ENCODE results near the gene FAM124A. TPM values are rescaled to one million over a fixed set of nuclear protein-coding genes. Genes with fewer than 3 reads are reported as not detected.
"Not testable (repeated sequence)": the region's sequence is repeated elsewhere in the genome, so short reads cannot be mapped to it uniquely, and the experiment has no call there.

FAM124A gene
- total RNA-seq, 4 donors from 2014 or later, result 2.1 to 7.2 (median 5.2) TPM

DNA sequence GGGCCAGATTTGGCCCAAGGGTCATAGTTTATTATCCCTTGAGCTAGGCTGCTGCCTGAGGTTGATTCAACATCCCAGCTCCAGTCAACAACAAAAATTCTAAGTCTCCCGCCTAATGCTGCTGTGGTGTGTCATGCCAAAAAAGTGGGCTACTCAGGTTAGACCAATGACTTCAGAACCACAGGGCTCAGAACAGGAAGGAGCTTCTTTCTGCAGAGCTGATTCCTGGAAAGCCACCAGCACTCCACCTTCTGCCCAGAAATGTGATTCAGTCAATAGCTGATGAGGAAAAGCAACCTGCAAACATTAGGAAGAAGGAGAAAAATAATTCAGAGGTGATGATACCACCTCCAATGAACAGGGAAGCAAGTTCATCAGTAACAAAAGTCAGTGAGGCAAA, 61.2 kb downstream of the FAM124A start:
- no peaks in the 10 kb centered on the region for H3K4me1 ChIP-seq
- intact Hi-C loops (cut with DNase I; ENCODE audit: low total_unique reads), result loop anchor here (10.0 kb wide), 1 partner anchor 59 kb away; the partner anchor contains the start of gene FAM124A
- no peak overlapping the region for H3K27ac ChIP-seq
- DNase-seq, result no peak
- no peaks in the 10 kb centered on the region for H3K36me3 ChIP-seq
- no peaks in the 10 kb centered on the region for H3K9me3 ChIP-seq
- H3K4me3 ChIP-seq, result no peak overlapping the region
- H3K27me3 ChIP-seq, result no peaks in the 10 kb centered on the region
- no peak for TF ChIP-seq POLR2A (IDR thresholded peaks at IDR 0.05)
- TF ChIP-seq, protein P1, sequence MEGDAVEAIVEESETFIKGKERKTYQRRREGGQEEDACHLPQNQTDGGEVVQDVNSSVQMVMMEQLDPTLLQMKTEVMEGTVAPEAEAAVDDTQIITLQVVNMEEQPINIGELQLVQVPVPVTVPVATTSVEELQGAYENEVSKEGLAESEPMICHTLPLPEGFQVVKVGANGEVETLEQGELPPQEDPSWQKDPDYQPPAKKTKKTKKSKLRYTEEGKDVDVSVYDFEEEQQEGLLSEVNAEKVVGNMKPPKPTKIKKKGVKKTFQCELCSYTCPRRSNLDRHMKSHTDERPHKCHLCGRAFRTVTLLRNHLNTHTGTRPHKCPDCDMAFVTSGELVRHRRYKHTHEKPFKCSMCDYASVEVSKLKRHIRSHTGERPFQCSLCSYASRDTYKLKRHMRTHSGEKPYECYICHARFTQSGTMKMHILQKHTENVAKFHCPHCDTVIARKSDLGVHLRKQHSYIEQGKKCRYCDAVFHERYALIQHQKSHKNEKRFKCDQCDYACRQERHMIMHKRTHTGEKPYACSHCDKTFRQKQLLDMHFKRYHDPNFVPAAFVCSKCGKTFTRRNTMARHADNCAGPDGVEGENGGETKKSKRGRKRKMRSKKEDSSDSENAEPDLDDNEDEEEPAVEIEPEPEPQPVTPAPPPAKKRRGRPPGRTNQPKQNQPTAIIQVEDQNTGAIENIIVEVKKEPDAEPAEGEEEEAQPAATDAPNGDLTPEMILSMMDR (IDR thresholded peaks at IDR 0.05), result no peak

DNA sequence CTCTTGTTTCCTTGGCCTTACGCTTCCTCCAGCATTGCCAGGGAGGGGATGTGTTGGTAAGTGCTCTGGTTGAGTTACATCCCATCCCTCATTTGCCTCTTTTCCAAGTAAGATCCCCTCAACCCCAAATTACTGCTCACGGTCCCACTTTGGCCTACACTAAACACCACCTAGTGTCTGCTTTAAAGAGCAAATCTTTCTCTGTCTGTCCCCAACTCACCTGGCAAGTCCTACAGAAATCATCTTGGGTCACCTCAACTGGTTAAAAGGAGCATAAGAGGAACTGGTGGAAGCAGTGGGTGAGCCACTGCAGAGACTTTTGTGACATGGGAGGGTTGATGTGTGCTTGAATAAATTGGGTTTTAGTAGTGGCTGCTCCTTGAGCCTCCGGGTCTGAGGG, 62.1 kb downstream of the FAM124A start:
- intact Hi-C loops (cut with DNase I; ENCODE audit: low total_unique reads), result loop anchor here (10.0 kb wide), 1 partner anchor 60 kb away; the partner anchor contains the start of gene FAM124A

DNA sequence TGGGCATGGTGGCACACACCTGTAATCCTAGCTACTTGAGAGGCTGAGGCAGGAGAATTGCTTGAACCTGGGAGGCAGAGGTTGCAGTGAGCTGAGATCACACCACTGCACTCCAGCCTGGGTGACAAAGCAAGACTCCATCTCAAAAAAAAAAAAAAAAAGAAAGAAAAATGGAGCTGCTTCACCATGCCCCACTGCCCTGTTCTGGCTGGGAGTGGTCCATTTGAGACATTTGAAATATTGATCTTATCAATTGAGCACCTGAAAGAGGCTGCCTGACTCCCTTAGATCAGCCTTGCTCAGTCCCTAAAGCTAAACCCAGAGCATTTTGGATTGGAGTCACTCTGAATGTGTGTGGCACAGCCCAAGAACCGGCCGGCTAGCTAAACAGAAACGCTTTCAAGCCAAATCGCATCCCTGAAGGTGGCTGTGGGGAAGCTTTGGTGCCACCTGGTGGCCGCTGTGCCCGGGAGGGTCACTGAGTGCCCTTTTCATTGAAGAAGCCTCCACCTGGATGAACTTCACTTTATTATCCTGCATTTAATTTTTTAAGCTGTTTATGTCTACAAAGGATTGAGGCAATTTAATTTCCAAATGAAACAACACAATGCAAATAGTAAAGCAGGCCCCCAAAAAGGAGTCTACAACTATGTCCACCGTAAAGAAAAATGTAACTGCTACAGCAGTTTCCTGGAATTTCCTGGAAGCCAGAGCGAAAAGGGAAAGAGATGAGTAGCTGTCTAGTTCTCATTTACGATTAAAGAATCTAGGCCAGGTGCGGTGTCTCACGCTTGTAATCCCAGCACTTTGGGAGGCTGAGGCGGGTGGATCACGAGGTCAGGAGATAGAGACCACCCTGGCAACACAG, 64.2 kb downstream of the FAM124A start:
- Histone ChIP-seq H3K27ac (no peak overlapping the region), H3K4me3 (no peak overlapping the region), H3K4me1 (no peaks in the 10 kb centered on the region), H3K27me3 (no peaks in the 10 kb centered on the region), H3K9me3 (no peaks in the 10 kb centered on the region), H3K36me3 (no peaks in the 10 kb centered on the region)
- intact Hi-C loops (cut with DNase I; ENCODE audit: low total_unique reads), result loop anchor here (5.0 to 10.0 kb wide), 2 partner anchors 62 to 139 kb away; partner anchors contain the start of gene FAM124A
- DNase-seq, result peak; percentile 74 to 79
- TF ChIP-seq, protein P1 (IDR thresholded peaks at IDR 0.05), result peak; percentile 76 to 94 (median 85)
- no peak for TF ChIP-seq POLR2A (IDR thresholded peaks at IDR 0.05)

More for the DNA sequence above, 62.1 kb downstream of the FAM124A start:
- DNase-seq, result no peak
- Histone ChIP-seq H3K27me3 (no peaks in the 10 kb centered on the region), H3K27ac (no peak overlapping the region), H3K36me3 (no peaks in the 10 kb centered on the region), H3K9me3 (no peaks in the 10 kb centered on the region), H3K4me1 (no peaks in the 10 kb centered on the region), H3K4me3 (no peak overlapping the region)
- TF ChIP-seq, protein P1 (IDR thresholded peaks at IDR 0.05), result no peak
- no peak for TF ChIP-seq POLR2A (IDR thresholded peaks at IDR 0.05)

DNA sequence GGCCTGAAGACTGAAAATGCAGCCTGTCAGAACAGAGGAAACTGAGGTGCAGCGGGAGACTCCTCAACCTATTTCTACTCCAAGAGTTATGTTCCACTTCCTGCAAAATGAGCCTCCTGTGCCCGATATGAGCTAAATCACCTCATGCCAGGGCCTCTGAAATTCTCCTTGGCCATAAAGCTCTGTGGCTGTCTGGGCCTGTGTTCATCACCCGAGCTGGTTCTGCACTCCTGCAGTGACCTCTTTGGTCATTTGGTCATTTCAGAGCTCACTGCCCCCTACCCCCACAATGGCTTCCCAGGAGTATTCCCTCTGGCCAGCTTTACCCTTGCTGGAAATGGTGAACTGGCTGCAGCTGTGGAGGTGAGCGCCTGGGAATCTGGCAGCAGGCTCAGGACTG, 65.6 kb downstream of the FAM124A start:
- Histone ChIP-seq H3K36me3 (no peaks in the 10 kb centered on the region), H3K4me1 (peaks cover 0 to 6% of the 10 kb centered on the region in 2 donors), H3K27me3 (no peaks in the 10 kb centered on the region), H3K4me3 (no peak overlapping the region), H3K27ac (no peak overlapping the region), H3K9me3 (no peaks in the 10 kb centered on the region)
- DNase-seq, result no peak
- TF ChIP-seq, protein P1 (IDR thresholded peaks at IDR 0.05), result no peak
- no peak for TF ChIP-seq POLR2A (IDR thresholded peaks at IDR 0.05)
- intact Hi-C loops (cut with DNase I; ENCODE audit: low total_unique reads), result loop anchor here (5.0 to 10.0 kb wide), 2 partner anchors 63 to 140 kb away; partner anchors contain the start of gene FAM124A

DNA sequence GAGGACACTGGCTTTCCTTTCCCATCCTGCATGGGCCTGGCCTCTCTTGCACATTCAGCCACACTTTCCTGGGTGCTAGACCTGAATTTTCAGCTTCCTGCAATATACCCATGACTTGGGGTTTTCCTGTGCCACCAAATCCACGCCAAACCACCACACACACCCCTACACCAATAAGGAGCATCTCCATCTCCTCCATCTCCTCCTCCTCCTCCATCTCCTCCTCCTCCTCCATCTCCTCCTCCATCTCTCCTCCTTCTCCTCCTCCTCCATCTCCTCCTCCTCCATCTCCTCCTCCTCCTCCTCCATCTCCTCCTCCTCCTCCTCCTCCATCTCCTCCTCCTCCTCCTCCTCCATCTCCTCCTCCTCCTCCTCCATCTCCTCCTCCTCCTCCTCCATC, 66.1 kb downstream of the FAM124A start:
- not testable (repeated sequence) for H3K9me3 ChIP-seq, DNase-seq, H3K4me1 ChIP-seq, H3K27ac ChIP-seq, H3K36me3 ChIP-seq, H3K27me3 ChIP-seq, H3K4me3 ChIP-seq
- intact Hi-C loops (cut with DNase I; ENCODE audit: low total_unique reads), result loop anchor here (5.0 to 10.0 kb wide), 2 partner anchors 63 to 141 kb away; partner anchors contain the start of gene FAM124A

Data from uterus (tissue), 4 donors.